HCT116 (cell line): ENCODE data around the gene PRDM9. TPM values are rescaled to one million over a fixed set of nuclear protein-coding genes. Genes with fewer than 3 reads are reported as not detected.

Experiments
- ATAC-seq: fragments of 200-7000 bp; cut with Tn5 transposase; 2 replicates; pipeline ENCODE4 v1.9.1; 2020; ENCODE audit warnings: mild to moderate bottlenecking, moderate library complexity
- BruUV-seq: library from RNA; stranded (reverse); fragments of 400-500 nt; replicated peaks from 2 replicates; lab custom pipeline; 2021; lab: Mats Ljungman, UMichigan
- CTCF ChIA-PET: fragments of 300-600 bp; sonication (Branson Sonifier 250); formaldehyde crosslinking; loops from one replicate; lab custom pipeline; 2021; ENCODE audit warnings: antibody characterized with exemption; lab: Charles Lee
- POLR2A ChIA-PET: fragments of 300-600, 350-600 bp; sonication (Branson Sonifier 250); formaldehyde crosslinking; loops from one replicate; lab custom pipeline; 2021; ENCODE audit warnings: antibody characterized with exemption; lab: Charles Lee
- RAD21 ChIA-PET, 2 experiments: fragments of 300-600 bp; sonication (Branson Sonifier 250); formaldehyde crosslinking; loops; one replicate each; lab custom pipeline; 2023; ENCODE audit warnings: low total read pairs in 2 of 2; ENCODE audit not compliant: uncharacterized antibody in 2 of 2, unreplicated experiment in 2 of 2, low non-redundant PET in 1 of 2; lab: Charles Lee
- DNase-seq: peaks from one replicate; pipeline ENCODE4 v3.0.0-alpha.2; 2010; ENCODE audit warnings: low read depth, low spot score
- H2AFZ ChIP-seq: fragments of 200-600 bp; shearing (Covaris generic), sonication (generic); 2 replicates; pipeline ENCODE4 v1.6.1; 2017; ENCODE audit warnings: low read depth, mixed run types, mixed read lengths, antibody characterized with exemption, low read length; ENCODE audit not compliant: poor library complexity, severe bottlenecking
- H3K27ac ChIP-seq: 2 replicates; pipeline ENCODE4 v1.5.1; 2012; ENCODE audit warnings: low read depth, low read length
- H3K27me3 ChIP-seq: fragments of 200-600 bp; sonication (generic); 2 replicates; pipeline ENCODE4 v1.6.1; 2016; ENCODE audit warnings: mixed run types, low read length, mixed read lengths; ENCODE audit not compliant: insufficient read depth
- H3K36me3 ChIP-seq, 2 experiments: fragments of 200-500 bp in 1 of 2; fragments of 200-600 bp in 1 of 2; sonication (Bioruptor generic) in 1 of 2; sonication (generic) in 1 of 2; 2 replicates each; pipeline versions ENCODE4 v1.5.1 to v1.6.1; 2014 to 2016; ENCODE audit warnings: low read length in 2 of 2, inconsistent platforms in 1 of 2, mixed read lengths in 1 of 2, mixed run types in 1 of 2; ENCODE audit not compliant: insufficient read depth in 2 of 2, control insufficient read depth in 1 of 2
- H3K4me1 ChIP-seq, 2 experiments: fragments of 200-600 bp in 1 of 2; sonication (generic) in 1 of 2; 2 replicates each; pipeline versions ENCODE4 v1.5.1 to v1.6.1; 2012 to 2017; ENCODE audit warnings: low read length in 2 of 2, inconsistent platforms in 1 of 2, mild to moderate bottlenecking in 1 of 2, mixed read lengths in 1 of 2, mixed run types in 1 of 2, moderate library complexity in 1 of 2; ENCODE audit not compliant: insufficient read depth in 2 of 2, control insufficient read depth in 1 of 2
- H3K4me2 ChIP-seq: fragments of 200-600 bp; sonication (generic); 2 replicates; pipeline ENCODE4 v1.6.1; 2017; ENCODE audit warnings: mixed run types, low read length, mixed read lengths
- H3K4me3 ChIP-seq, 2 experiments: fragments of 200-600 bp in 1 of 2; sonication (generic) in 1 of 2; replicated peaks in 1 of 2; 2 replicates each; pipeline ENCODE4 v1.5.1; 2011 to 2016; ENCODE audit warnings: low read length in 2 of 2, control low read depth in 1 of 2, low read depth in 1 of 2, mild to moderate bottlenecking in 1 of 2, mixed read lengths in 1 of 2, mixed run types in 1 of 2
- H3K79me2 ChIP-seq: fragments of 200-600 bp; sonication (generic); 2 replicates; pipeline ENCODE4 v1.6.1; 2017; ENCODE audit warnings: mild to moderate bottlenecking, mixed run types, low read length, moderate library complexity, mixed read lengths; ENCODE audit not compliant: insufficient read depth
- H3K9ac ChIP-seq: fragments of 200-600 bp; sonication (generic); 2 replicates; pipeline ENCODE4 v1.6.1; 2016; ENCODE audit warnings: low read length, mixed read lengths
- H3K9me2 ChIP-seq: fragments of 200-600 bp; sonication (generic), shearing (Covaris generic); 2 replicates; pipeline ENCODE4 v1.6.1; 2017; ENCODE audit warnings: mixed run types, mild to moderate bottlenecking, moderate library complexity; ENCODE audit not compliant: insufficient read depth
- H3K9me3 ChIP-seq, 2 experiments: fragments of 200-500 bp in 1 of 2; fragments of 200-600 bp in 1 of 2; sonication (Bioruptor generic) in 1 of 2; sonication (generic) in 1 of 2; 2 replicates each; pipeline ENCODE4 v1.6.1; 2014 to 2017; ENCODE audit warnings: low read length in 2 of 2, mixed read lengths in 2 of 2, inconsistent platforms in 1 of 2, low read depth in 1 of 2, mild to moderate bottlenecking in 1 of 2, mixed run types in 1 of 2, moderate library complexity in 1 of 2; ENCODE audit not compliant: control insufficient read depth in 1 of 2, insufficient read depth in 1 of 2
- H4K20me1 ChIP-seq: fragments of 200-600 bp; sonication (generic), shearing (Covaris generic); 2 replicates; pipeline ENCODE4 v1.6.1; 2017; ENCODE audit warnings: mixed run types, mild to moderate bottlenecking, moderate library complexity; ENCODE audit not compliant: insufficient read depth
- ATF3 ChIP-seq: IDR thresholded peaks from 2 replicates; pipeline ENCODE4 v1.6.1; 2012
- EGR1 ChIP-seq: IDR thresholded peaks from 2 replicates; pipeline ENCODE4 v1.6.1; 2012; ENCODE audit warnings: low read depth
- ELF1 ChIP-seq: IDR thresholded peaks from 2 replicates; pipeline ENCODE4 v1.6.1; 2012; ENCODE audit warnings: low read depth, borderline replicate concordance
- EZH2 ChIP-seq: fragments of 200-600 bp; sonication (generic); IDR thresholded peaks from 2 replicates; pipeline ENCODE4 v1.6.1; 2017; ENCODE audit warnings: antibody characterized with exemption, mixed run types
- EZH2phosphoT487 ChIP-seq: fragments of 200-600 bp; IDR thresholded peaks from 2 replicates; pipeline ENCODE4 v1.6.1; 2018; ENCODE audit warnings: antibody characterized with exemption, borderline replicate concordance
- TCF7L2 ChIP-seq: IDR thresholded peaks from 2 replicates; pipeline ENCODE4 v1.7.0; 2011; ENCODE audit warnings: borderline replicate concordance, inconsistent platforms; ENCODE audit not compliant: insufficient read depth, insufficient read length; ENCODE audit errors: extremely low read depth
- ZFX ChIP-seq: fragments of 450-650 bp; IDR thresholded peaks from 2 replicates; pipeline ENCODE4 v1.6.1; 2017
- ZNF274 ChIP-seq: fragments of 200-500 bp; sonication (Bioruptor generic); IDR thresholded peaks from 2 replicates; pipeline ENCODE4 v1.6.1; 2014; ENCODE audit warnings: mild to moderate bottlenecking, low read depth, low read length, inconsistent platforms
- intact Hi-C: fragments of 100-400 bp; cut with micrococcal nuclease; formaldehyde crosslinking; loops from 2 replicates; pipeline ENCODE4 v1.10.0; 2022
- total RNA-seq: library from RNA; stranded (reverse); gene quantifications from one replicate; pipeline ENCODE4 v1.2.1, GENCODE V29; 2021; ENCODE audit not compliant: unreplicated experiment
- TF ChIP-seq, protein P1 (sequence below): IDR thresholded peaks from 2 replicates; pipeline ENCODE4 v1.6.1; 2012; ENCODE audit warnings: low read depth

PRDM9 gene
- total RNA-seq, 1 experiment from 2014 or later: not detected

DNA sequence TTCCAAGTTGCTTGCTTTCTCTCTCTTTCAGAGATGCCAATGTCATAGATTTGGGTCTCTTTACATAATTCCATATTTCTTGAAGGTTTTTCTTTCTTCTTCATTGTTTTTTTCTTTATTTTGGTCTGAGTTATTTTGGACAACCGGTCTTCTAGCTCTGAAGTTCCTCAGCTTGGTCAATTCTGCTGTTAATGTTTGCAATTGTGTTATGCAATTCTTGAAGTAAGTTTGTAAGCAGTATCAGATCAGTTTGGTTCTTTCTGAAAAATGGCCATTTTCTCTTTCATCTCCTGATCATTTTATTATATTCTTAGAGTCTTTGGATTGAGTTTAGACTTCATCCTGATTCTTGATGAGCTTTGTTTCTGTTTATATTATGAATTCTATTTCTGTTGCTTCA lies 16.4 kb upstream of the PRDM9 start (continued):
- TF ChIP-seq, protein P1, sequence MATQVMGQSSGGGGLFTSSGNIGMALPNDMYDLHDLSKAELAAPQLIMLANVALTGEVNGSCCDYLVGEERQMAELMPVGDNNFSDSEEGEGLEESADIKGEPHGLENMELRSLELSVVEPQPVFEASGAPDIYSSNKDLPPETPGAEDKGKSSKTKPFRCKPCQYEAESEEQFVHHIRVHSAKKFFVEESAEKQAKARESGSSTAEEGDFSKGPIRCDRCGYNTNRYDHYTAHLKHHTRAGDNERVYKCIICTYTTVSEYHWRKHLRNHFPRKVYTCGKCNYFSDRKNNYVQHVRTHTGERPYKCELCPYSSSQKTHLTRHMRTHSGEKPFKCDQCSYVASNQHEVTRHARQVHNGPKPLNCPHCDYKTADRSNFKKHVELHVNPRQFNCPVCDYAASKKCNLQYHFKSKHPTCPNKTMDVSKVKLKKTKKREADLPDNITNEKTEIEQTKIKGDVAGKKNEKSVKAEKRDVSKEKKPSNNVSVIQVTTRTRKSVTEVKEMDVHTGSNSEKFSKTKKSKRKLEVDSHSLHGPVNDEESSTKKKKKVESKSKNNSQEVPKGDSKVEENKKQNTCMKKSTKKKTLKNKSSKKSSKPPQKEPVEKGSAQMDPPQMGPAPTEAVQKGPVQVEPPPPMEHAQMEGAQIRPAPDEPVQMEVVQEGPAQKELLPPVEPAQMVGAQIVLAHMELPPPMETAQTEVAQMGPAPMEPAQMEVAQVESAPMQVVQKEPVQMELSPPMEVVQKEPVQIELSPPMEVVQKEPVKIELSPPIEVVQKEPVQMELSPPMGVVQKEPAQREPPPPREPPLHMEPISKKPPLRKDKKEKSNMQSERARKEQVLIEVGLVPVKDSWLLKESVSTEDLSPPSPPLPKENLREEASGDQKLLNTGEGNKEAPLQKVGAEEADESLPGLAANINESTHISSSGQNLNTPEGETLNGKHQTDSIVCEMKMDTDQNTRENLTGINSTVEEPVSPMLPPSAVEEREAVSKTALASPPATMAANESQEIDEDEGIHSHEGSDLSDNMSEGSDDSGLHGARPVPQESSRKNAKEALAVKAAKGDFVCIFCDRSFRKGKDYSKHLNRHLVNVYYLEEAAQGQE: no peak

GRCh38 chr5:23494558-23494957 lies 12.9 kb upstream of the PRDM9 start:
- H3K9ac ChIP-seq: no peak overlapping the region
- no peaks in the 10 kb centered on the region for H3K4me1 ChIP-seq
- no peaks in the 10 kb centered on the region for H3K27me3 ChIP-seq
- H3K27ac ChIP-seq: no peak overlapping the region
- H3K79me2 ChIP-seq: no peaks in the 10 kb centered on the region
- ChIA-PET POLR2A (no interaction called here), CTCF (no interaction called here), RAD21 (no interaction called here)
- DNase-seq: no peak
- H3K36me3 ChIP-seq: no peaks in the 10 kb centered on the region
- no peak for TF ChIP-seq EZH2
- TF ChIP-seq EZH2phosphoT487: no peak
- no TSS peak for BruUV-seq
- H3K4me3 ChIP-seq: no peak overlapping the region
- no peaks in the 10 kb centered on the region for H3K9me2 ChIP-seq
- intact Hi-C loops: no loop called here
- no peak for ATAC-seq
- H3K4me2 ChIP-seq: no peak overlapping the region
- no peaks in the 10 kb centered on the region for H4K20me1 ChIP-seq
- H3K9me3 ChIP-seq: peaks cover 5 to 28% of the 10 kb centered on the region in 2 experiments; a peak in 2 of 4 replicates
- no peak overlapping the region for H2AFZ ChIP-seq

DNA sequence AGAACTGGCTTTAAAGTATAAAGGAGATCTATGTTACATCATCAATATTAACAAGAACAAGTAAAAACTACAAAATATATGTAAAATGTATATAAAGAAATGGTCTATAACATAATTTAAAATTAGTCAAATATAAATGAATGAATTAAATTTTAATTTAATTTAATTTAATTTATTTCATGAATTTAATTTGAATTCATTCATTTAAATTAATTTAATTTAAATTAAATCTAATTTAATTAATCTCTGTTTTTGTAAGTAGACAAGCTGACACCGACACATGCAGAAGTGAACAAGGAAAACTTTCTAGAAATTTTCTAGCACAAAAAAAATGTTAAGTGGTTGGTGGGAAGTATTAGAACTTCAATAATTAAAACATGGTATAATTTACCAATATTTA lies 10.8 kb upstream of the PRDM9 start:
- Histone ChIP-seq H3K27me3 (no peaks in the 10 kb centered on the region), H3K4me1 (no peaks in the 10 kb centered on the region), H2AFZ (no peak overlapping the region), H3K79me2 (no peaks in the 10 kb centered on the region), H3K4me3 (no peak overlapping the region), H3K27ac (no peak overlapping the region), H3K9me3 (peaks cover 5 to 22% of the 10 kb centered on the region in 2 experiments; a peak in 2 of 4 replicates), H3K36me3 (no peaks in the 10 kb centered on the region), H3K9me2 (no peaks in the 10 kb centered on the region), H4K20me1 (no peaks in the 10 kb centered on the region), H3K9ac (no peak overlapping the region), H3K4me2 (no peak overlapping the region)
- CTCF ChIA-PET: no interaction called here
- no TSS peak for BruUV-seq
- ATAC-seq: no peak
- POLR2A ChIA-PET: no interaction called here
- TF ChIP-seq ELF1: no peak
- TF ChIP-seq ATF3: no peak
- no peak for TF ChIP-seq EGR1
- no peak for TF ChIP-seq ZNF274
- TF ChIP-seq TCF7L2: no peak
- TF ChIP-seq ZFX: no peak
- intact Hi-C loops: no loop called here
- RAD21 ChIA-PET: no interaction called here
- no peak for DNase-seq
